ENCODE results near the gene HNRNPH1.

Gene HNRNPH1

GRCh38 chr5:179607160-179607931 lies 16.1 kb downstream of the HNRNPH1 start:
- Histone ChIP-seq H3K36me3 (ENCODE audit: control insufficient read depth, insufficient read depth, low read length) (peaks cover 29% of the 10 kb centered on the region), H3K9ac (ENCODE audit: low read length) (no peak overlapping the region), H3K4me1 (ENCODE audit: control insufficient read depth, insufficient read depth, low read length) (peaks cover 3% of the 10 kb centered on the region), H3K4me3 (ENCODE audit: low read length) (no peak overlapping the region), H3K9me3 (ENCODE audit: control insufficient read depth, low read length) (no peaks in the 10 kb centered on the region), H3K27me3 (ENCODE audit: control insufficient read depth, insufficient read depth, low read length) (no peaks in the 10 kb centered on the region)

DNA sequence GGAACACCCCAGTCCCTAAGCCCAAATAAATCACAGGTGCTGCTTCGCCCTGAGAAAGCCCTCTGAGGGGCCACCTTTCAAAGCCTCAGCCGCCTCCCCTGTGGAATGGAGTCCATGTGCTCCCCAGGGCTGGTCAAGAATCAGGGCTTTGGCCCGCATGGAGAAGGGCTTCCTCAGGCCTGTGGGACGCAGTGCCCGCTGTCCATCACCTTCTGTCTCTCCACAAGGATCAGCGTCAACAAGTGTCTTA lies 16.6 kb downstream of the HNRNPH1 start:
- Histone ChIP-seq H3K9ac (ENCODE audit: low read length) (no peak overlapping the region), H3K36me3 (ENCODE audit: control insufficient read depth, insufficient read depth, low read length) (peaks cover 33% of the 10 kb centered on the region), H3K4me3 (ENCODE audit: low read length) (no peak overlapping the region), H3K27me3 (ENCODE audit: control insufficient read depth, insufficient read depth, low read length) (no peaks in the 10 kb centered on the region), H3K4me1 (ENCODE audit: control insufficient read depth, insufficient read depth, low read length) (peaks cover 3% of the 10 kb centered on the region), H3K9me3 (ENCODE audit: control insufficient read depth, low read length) (no peaks in the 10 kb centered on the region)

DNA sequence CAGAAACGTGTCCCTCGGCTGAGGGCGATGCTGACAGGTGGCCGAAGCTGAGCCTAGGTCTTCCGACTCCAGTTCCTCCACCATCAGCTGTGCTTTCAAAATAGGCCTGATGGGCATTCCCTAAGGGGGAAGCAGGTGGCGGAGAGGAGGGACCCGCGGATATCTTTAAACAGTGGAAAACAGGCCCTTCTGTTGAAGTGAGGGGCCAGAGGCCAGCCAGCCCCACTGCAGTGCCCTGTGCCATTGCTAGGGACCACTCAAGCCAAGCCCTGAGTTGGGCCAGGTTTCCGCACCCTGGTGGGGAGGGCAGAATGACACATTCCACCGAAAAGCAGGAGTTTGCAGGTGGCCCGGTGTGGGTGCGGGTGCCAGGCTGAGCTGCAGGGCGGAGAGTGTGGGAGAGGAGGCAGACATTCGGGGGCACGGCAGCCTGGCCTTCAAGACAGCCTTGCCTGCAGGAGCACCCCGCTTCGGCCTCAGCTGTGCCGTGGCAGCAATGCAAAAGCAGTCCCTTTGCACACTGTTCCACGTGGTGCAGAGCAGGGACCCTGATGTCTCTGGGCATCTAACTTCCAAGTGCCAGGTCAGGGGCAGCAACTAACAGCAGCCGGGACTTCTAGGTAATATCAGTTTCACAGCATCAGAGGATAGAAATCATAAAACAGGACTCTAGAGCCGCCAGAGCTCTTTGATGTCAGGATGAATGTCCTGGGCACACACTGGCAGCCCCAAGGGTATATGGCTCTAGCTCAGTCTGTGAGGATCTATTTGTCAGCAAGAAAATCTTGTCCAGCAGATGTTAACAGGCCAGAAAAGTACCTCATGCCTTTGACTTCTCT lies 17.2 kb downstream of the HNRNPH1 start:
- no peak overlapping the region for H3K9ac ChIP-seq (ENCODE audit: low read length)
- H3K9me3 ChIP-seq (ENCODE audit: control insufficient read depth, low read length), result no peaks in the 10 kb centered on the region
- H3K4me3 ChIP-seq (ENCODE audit: low read length), result no peak overlapping the region
- no peaks in the 10 kb centered on the region for H3K27me3 ChIP-seq (ENCODE audit: control insufficient read depth, insufficient read depth, low read length)
- H3K4me1 ChIP-seq (ENCODE audit: control insufficient read depth, insufficient read depth, low read length), result peaks cover 3% of the 10 kb centered on the region
- H3K36me3 ChIP-seq (ENCODE audit: control insufficient read depth, insufficient read depth, low read length), result peaks cover 33% of the 10 kb centered on the region

DNA sequence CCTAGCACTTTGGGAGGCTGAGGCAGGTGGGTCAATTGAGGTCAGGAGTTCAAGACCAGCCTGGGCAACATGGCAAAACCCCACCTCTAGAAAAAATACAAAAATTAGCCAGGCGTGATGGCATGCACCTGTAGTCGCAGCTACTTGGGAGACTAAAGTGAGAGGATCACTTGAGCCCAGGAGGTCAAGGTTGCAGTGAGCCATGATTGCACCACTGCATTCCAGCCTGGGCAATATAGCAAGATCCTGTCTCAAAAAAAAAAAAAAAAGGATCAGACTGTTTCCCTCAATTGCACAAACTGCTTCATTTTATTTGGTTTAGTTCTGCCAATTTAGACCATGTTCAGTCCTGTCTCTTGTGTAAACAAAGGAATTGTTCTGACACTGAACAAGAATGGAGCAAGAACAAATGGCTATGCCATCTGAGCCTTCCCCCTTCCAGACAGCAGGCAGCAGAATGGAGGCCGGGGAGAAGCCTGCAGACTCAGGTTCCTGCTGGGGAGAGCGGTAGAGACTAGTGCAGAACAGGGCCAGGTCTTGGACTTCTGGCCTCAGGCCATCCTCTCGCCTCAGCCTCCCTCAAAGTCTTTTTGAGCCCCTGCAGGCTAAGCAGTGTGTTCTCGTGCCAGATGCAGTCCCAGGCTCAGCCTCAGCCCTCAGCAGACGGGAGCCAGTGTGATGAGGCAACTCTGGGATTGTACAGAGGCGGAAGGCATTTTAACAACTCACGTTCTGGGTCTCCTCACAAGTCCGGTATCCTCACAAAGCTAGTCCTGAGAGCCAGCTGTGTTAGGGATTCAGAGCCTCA lies 18.2 kb downstream of the HNRNPH1 start:
- Histone ChIP-seq H3K27me3 (ENCODE audit: control insufficient read depth, insufficient read depth, low read length) (no peaks in the 10 kb centered on the region), H3K9me3 (ENCODE audit: control insufficient read depth, low read length) (no peaks in the 10 kb centered on the region), H3K4me3 (ENCODE audit: low read length) (no peak overlapping the region), H3K9ac (ENCODE audit: low read length) (no peak overlapping the region), H3K4me1 (ENCODE audit: control insufficient read depth, insufficient read depth, low read length) (peaks cover 3% of the 10 kb centered on the region), H3K36me3 (ENCODE audit: control insufficient read depth, insufficient read depth, low read length) (peaks cover 26% of the 10 kb centered on the region)

GRCh38 chr5:179603308-179603707 lies 20.2 kb downstream of the HNRNPH1 start:
- peaks cover 2% of the 10 kb centered on the region for H3K4me1 ChIP-seq (ENCODE audit: control insufficient read depth, insufficient read depth, low read length)
- H3K9ac ChIP-seq (ENCODE audit: low read length), result no peak overlapping the region
- H3K36me3 ChIP-seq (ENCODE audit: control insufficient read depth, insufficient read depth, low read length), result peaks cover 28% of the 10 kb centered on the region
- no peak overlapping the region for H3K4me3 ChIP-seq (ENCODE audit: low read length)
- no peaks in the 10 kb centered on the region for H3K9me3 ChIP-seq (ENCODE audit: control insufficient read depth, low read length)
- no peaks in the 10 kb centered on the region for H3K27me3 ChIP-seq (ENCODE audit: control insufficient read depth, insufficient read depth, low read length)

DNA sequence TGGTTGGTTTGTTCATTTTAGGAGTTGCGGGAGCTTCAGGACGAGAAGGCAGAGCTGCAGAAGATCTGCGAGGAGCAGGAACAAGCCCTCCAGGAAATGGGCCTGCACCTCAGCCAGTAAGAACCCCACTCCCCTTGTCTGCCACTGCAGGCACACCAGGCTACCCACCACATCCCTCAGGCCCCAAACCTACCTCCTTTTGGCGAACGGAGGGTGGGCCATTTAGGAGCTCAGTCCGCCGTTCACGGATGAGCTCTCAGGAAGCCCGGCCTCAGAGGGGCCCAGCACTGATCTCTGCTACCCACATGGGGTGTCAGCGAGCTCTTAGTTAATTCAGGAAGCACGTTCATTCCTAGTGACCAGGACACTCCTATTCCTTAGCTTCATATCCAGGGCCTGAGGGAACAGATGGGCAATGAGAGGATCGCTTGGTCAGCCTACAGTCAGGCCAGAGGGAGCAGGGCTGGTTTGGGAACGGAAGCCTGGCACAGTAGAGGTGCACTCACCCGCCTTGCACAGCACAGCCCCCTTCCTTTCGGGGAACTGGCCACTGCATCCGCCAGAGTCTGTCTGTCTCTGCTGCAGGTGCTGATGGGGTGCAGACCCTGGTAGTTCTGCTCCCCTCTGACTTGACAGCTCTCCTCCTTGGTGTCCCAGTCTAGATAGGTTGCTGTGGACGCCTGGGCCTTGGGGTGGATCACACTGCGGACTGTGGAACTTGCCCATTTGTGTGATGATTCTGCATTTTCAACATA lies 21.4 kb downstream of the HNRNPH1 start:
- Histone ChIP-seq H3K9me3 (ENCODE audit: control insufficient read depth, low read length) (no peaks in the 10 kb centered on the region), H3K4me3 (ENCODE audit: low read length) (no peak overlapping the region), H3K27me3 (ENCODE audit: control insufficient read depth, insufficient read depth, low read length) (no peaks in the 10 kb centered on the region), H3K4me1 (ENCODE audit: control insufficient read depth, insufficient read depth, low read length) (no peaks in the 10 kb centered on the region), H3K9ac (ENCODE audit: low read length) (no peak overlapping the region), H3K36me3 (ENCODE audit: control insufficient read depth, insufficient read depth, low read length) (peaks cover 19% of the 10 kb centered on the region)

GRCh38 chr5:179599973-179600372 lies 23.5 kb downstream of the HNRNPH1 start:
- no peak overlapping the region for H3K4me3 ChIP-seq (ENCODE audit: low read length)
- H3K9ac ChIP-seq (ENCODE audit: low read length), result no peak overlapping the region
- H3K4me1 ChIP-seq (ENCODE audit: control insufficient read depth, insufficient read depth, low read length), result no peaks in the 10 kb centered on the region
- peaks cover 18% of the 10 kb centered on the region for H3K36me3 ChIP-seq (ENCODE audit: control insufficient read depth, insufficient read depth, low read length)
- H3K27me3 ChIP-seq (ENCODE audit: control insufficient read depth, insufficient read depth, low read length), result no peaks in the 10 kb centered on the region
- H3K9me3 ChIP-seq (ENCODE audit: control insufficient read depth, low read length), result no peaks in the 10 kb centered on the region

GRCh38 chr5:179599566-179599965 lies 23.9 kb downstream of the HNRNPH1 start:
- H3K9ac ChIP-seq (ENCODE audit: low read length), result no peak overlapping the region
- peaks cover 18% of the 10 kb centered on the region for H3K36me3 ChIP-seq (ENCODE audit: control insufficient read depth, insufficient read depth, low read length)
- no peaks in the 10 kb centered on the region for H3K4me1 ChIP-seq (ENCODE audit: control insufficient read depth, insufficient read depth, low read length)
- H3K27me3 ChIP-seq (ENCODE audit: control insufficient read depth, insufficient read depth, low read length), result no peaks in the 10 kb centered on the region
- H3K4me3 ChIP-seq (ENCODE audit: low read length), result no peak overlapping the region
- no peaks in the 10 kb centered on the region for H3K9me3 ChIP-seq (ENCODE audit: control insufficient read depth, low read length)

DNA sequence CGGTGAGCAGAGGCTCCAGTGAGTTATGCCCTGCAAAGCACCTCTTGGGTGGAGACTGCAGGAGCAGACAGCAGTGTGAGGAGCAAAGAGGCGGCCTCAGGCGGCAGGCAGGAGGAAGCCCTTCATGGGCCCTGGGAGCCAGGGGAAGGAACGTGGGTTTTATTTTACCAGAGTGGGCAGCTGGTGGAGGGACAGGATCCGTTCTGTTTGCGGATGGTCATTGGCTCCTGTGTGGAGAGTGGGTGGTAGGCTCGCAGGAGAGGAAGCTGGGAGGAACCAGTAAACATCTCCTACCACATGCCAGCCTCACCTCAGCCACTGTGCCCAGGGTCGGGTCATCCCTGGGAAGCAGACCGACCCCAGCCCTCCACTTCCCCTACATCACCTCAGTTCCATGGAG lies 24.4 kb downstream of the HNRNPH1 start:
- Histone ChIP-seq H3K9me3 (ENCODE audit: control insufficient read depth, low read length) (no peaks in the 10 kb centered on the region), H3K4me3 (ENCODE audit: low read length) (no peak overlapping the region), H3K9ac (ENCODE audit: low read length) (no peak overlapping the region), H3K27me3 (ENCODE audit: control insufficient read depth, insufficient read depth, low read length) (no peaks in the 10 kb centered on the region), H3K36me3 (ENCODE audit: control insufficient read depth, insufficient read depth, low read length) (peaks cover 18% of the 10 kb centered on the region), H3K4me1 (ENCODE audit: control insufficient read depth, insufficient read depth, low read length) (no peaks in the 10 kb centered on the region)

DNA sequence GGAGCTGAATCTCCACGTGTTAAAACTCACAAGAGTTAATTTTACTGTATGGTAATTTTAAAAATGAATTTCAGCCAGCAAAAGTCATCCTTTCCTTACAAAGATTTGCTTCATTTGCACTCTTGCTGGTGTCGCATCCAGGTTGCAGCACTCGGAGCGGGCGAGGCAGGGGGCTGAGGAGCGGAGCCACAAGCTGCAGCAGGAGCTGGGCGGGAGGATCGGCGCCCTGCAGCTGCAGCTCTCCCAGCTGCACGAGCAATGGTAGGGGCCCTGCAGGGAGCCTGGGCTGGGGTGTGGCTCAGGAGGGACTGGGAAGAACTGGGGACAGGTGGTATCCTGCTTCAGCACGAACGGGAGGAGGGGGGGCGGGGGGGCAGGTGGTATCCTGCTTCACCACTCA lies 27.1 kb downstream of the HNRNPH1 start:
- H3K4me1 ChIP-seq (ENCODE audit: control insufficient read depth, insufficient read depth, low read length), result no peaks in the 10 kb centered on the region
- no peaks in the 10 kb centered on the region for H3K27me3 ChIP-seq (ENCODE audit: control insufficient read depth, insufficient read depth, low read length)
- H3K4me3 ChIP-seq (ENCODE audit: low read length), result no peak overlapping the region
- H3K9me3 ChIP-seq (ENCODE audit: control insufficient read depth, low read length), result no peaks in the 10 kb centered on the region
- H3K9ac ChIP-seq (ENCODE audit: low read length), result no peak overlapping the region
- H3K36me3 ChIP-seq (ENCODE audit: control insufficient read depth, insufficient read depth, low read length), result peaks cover 13% of the 10 kb centered on the region

- Histone ChIP-seq H3K4me3 (ENCODE audit: low read length) (no peak overlapping the region), H3K9me3 (ENCODE audit: control insufficient read depth, low read length) (no peaks in the 10 kb centered on the region), H3K27me3 (ENCODE audit: control insufficient read depth, insufficient read depth, low read length) (no peaks in the 10 kb centered on the region), H3K4me1 (ENCODE audit: control insufficient read depth, insufficient read depth, low read length) (no peaks in the 10 kb centered on the region), H3K9ac (ENCODE audit: low read length) (no peak overlapping the region), H3K36me3 (ENCODE audit: control insufficient read depth, insufficient read depth, low read length) (peaks cover 13% of the 10 kb centered on the region)
These were observed 27.6 kb downstream of the HNRNPH1 start for GRCh38 chr5:179595916-179596315.
